Measurements from ENCODE around the gene TRIM62. TPM values are rescaled to one million over a fixed set of nuclear protein-coding genes. Genes with fewer than 3 reads are reported as not detected.
"Not testable (repeated sequence)": the region's sequence is repeated elsewhere in the genome, so short reads cannot be mapped to it uniquely, and the experiment has no call there.

Gene TRIM62
- total and polyA plus RNA-seq, 4 donors, result 0.60 to 1.3 (median 1.1) TPM

DNA sequence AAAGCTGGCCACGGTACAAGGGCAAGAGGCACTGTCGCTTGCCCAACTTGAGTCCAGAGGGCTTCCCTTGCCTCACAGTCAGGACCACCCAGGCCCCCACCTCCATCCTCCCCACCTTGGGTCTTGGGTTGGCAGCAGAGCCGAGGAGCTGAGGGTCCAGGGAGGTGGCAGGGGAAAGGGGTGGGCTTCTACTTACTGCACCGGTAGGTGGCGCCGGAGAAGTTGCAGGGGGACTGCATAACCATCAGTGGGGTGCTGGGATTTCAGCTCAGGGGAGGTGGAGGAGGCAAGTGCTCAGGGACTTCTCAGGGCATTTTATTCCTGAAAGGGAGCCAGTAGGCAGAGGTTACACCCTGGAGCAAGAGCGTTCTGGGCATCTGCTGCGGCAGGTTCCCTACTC is 44.0 kb downstream of the TRIM62 start:
- H3K27me3 ChIP-seq (ENCODE audit: control insufficient read depth in 4 of 4, insufficient read depth in 4 of 4, low read length in 3 of 4), result no peaks in the 10 kb centered on the region
- H3K4me1 ChIP-seq (ENCODE audit: control insufficient read depth in 4 of 4, insufficient read depth in 4 of 4, low read length in 3 of 4), result no peaks in the 10 kb centered on the region
- H3K4me3 ChIP-seq (ENCODE audit: low read depth in 1 of 3, low read length in 3 of 3), result no peak overlapping the region
- 68% methylated on average over 8 of the region's 8 CpGs for WGBS
- TF ChIP-seq YY1 (IDR thresholded peaks at IDR 0.05) (no peak), RAD21 (IDR thresholded peaks at IDR 0.05) (peak; percentile 10 to 65)
- TF ChIP-seq, protein P1, sequence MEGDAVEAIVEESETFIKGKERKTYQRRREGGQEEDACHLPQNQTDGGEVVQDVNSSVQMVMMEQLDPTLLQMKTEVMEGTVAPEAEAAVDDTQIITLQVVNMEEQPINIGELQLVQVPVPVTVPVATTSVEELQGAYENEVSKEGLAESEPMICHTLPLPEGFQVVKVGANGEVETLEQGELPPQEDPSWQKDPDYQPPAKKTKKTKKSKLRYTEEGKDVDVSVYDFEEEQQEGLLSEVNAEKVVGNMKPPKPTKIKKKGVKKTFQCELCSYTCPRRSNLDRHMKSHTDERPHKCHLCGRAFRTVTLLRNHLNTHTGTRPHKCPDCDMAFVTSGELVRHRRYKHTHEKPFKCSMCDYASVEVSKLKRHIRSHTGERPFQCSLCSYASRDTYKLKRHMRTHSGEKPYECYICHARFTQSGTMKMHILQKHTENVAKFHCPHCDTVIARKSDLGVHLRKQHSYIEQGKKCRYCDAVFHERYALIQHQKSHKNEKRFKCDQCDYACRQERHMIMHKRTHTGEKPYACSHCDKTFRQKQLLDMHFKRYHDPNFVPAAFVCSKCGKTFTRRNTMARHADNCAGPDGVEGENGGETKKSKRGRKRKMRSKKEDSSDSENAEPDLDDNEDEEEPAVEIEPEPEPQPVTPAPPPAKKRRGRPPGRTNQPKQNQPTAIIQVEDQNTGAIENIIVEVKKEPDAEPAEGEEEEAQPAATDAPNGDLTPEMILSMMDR (IDR thresholded peaks at IDR 0.05; ENCODE audit: low read depth, low read length, missing input control), result peak; percentile 15
- no peaks in the 10 kb centered on the region for H3K9me3 ChIP-seq (ENCODE audit: control insufficient read depth in 4 of 4, low read length in 3 of 4)
- peak; percentile 44 for DNase-seq (ENCODE audit: low spot score)
- no peaks in the 10 kb centered on the region for H3K36me3 ChIP-seq (ENCODE audit: control insufficient read depth in 4 of 4, insufficient read depth in 3 of 4, low read depth in 1 of 4, low read length in 3 of 4)
- H3K27ac ChIP-seq (ENCODE audit: low read depth in 1 of 2, low read length in 2 of 2), result no peak overlapping the region
- H3K9ac ChIP-seq (ENCODE audit: low read depth in 1 of 2, low read length in 2 of 2), result no peak overlapping the region

DNA sequence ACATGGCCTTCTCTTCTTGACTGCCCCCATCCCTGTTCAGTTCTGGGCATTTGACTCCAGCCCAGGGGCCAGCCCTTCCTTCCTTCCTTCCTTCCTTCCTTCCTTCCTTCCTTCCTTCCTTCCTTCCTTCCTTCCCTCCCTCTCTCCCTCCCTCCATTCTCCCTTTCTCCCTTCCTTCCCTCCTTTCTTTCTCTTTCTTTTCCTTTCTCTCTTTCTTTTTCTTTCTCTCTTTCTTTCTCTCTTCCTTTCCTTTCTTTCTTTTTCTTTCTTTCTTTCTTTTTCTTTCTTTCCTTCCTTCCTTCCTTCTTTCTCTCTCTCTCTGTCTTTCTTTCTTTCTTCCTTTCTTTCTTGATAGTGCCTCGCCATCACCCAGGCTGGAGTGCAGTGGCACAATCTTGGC is 45.8 kb downstream of the TRIM62 start:
- DNase-seq (ENCODE audit: low spot score); H3K27ac ChIP-seq (ENCODE audit: low read depth in 1 of 2, low read length in 2 of 2); H3K9ac ChIP-seq (ENCODE audit: low read depth in 1 of 2, low read length in 2 of 2); H3K36me3 ChIP-seq (ENCODE audit: control insufficient read depth in 4 of 4, insufficient read depth in 3 of 4, low read depth in 1 of 4, low read length in 3 of 4); H3K4me3 ChIP-seq (ENCODE audit: low read depth in 1 of 3, low read length in 3 of 3); H3K27me3 ChIP-seq (ENCODE audit: control insufficient read depth in 4 of 4, insufficient read depth in 4 of 4, low read length in 3 of 4); H3K4me1 ChIP-seq (ENCODE audit: control insufficient read depth in 4 of 4, insufficient read depth in 4 of 4, low read length in 3 of 4); H3K9me3 ChIP-seq (ENCODE audit: control insufficient read depth in 4 of 4, low read length in 3 of 4): not testable (repeated sequence)
- WGBS, result 98% methylated on average over 1 of the region's 1 CpG

DNA sequence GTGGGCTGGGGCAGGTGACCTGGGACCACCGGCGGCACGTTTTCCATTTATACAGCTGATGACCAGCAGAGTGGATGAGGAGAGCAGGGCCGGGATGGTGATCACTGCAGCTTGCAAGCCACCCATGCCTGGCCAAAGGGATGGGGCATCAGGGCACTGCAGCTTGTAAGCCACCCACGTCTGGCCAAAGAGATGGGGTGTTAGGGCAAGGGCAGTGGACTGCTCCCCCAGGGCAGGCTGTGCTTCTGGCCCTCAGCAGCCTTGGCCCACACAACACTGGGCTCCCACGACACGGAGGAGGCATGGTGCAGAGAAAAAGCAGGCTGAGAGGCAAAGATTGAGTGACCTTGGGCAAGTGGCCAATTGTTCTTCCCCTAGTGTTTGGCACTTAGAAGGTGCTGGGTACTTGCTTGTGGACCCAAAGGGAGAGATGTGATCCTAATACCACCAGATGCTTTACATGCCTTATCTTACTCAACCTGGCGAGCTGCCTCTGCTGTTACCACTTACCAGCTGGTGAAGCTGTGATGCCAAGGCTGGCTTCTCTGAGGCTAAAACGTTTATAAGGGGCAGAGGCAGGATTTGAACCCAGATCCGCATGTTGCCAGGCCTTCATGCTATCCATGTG is 48.3 kb downstream of the TRIM62 start:
- Histone ChIP-seq H3K9ac (ENCODE audit: low read depth in 1 of 2, low read length in 2 of 2) (no peak overlapping the region), H3K9me3 (ENCODE audit: control insufficient read depth in 4 of 4, low read length in 3 of 4) (no peaks in the 10 kb centered on the region), H3K27ac (ENCODE audit: low read depth in 1 of 2, low read length in 2 of 2) (no peak overlapping the region), H3K4me3 (ENCODE audit: low read depth in 1 of 3, low read length in 3 of 3) (no peak overlapping the region), H3K36me3 (ENCODE audit: control insufficient read depth in 4 of 4, insufficient read depth in 3 of 4, low read depth in 1 of 4, low read length in 3 of 4) (no peaks in the 10 kb centered on the region), H3K27me3 (ENCODE audit: control insufficient read depth in 4 of 4, insufficient read depth in 4 of 4, low read length in 3 of 4) (no peaks in the 10 kb centered on the region), H3K4me1 (ENCODE audit: control insufficient read depth in 4 of 4, insufficient read depth in 4 of 4, low read length in 3 of 4) (peaks cover under 1 to 13% (median 2%) of the 10 kb centered on the region in 4 donors)
- WGBS, result 88% methylated on average over 10 of the region's 10 CpGs
- DNase-seq (ENCODE audit: low spot score), result no peak
- TF ChIP-seq RXRA (IDR thresholded peaks at IDR 0.05) (no peak), JUND (IDR thresholded peaks at IDR 0.05) (no peak), TAF1 (conservative IDR thresholded peaks at IDR 0.05) (no peak), NR2F2 (IDR thresholded peaks at IDR 0.05) (no peak), HNF4A (conservative IDR thresholded peaks at IDR 0.05) (no peak), FOXA2 (IDR thresholded peaks at IDR 0.05) (no peak), EGR1 (IDR thresholded peaks at IDR 0.05; ENCODE audit: low read depth in 2 of 2) (no peak), YY1 (IDR thresholded peaks at IDR 0.05) (no peak)
- TF ChIP-seq, protein P2, sequence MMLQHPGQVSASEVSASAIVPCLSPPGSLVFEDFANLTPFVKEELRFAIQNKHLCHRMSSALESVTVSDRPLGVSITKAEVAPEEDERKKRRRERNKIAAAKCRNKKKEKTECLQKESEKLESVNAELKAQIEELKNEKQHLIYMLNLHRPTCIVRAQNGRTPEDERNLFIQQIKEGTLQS (IDR thresholded peaks at IDR 0.05), result no peak
- TF ChIP-seq, protein P1 (IDR thresholded peaks at IDR 0.05; ENCODE audit: low read depth, low read length, missing input control), result no peak
- TF ChIP-seq, protein P3, sequence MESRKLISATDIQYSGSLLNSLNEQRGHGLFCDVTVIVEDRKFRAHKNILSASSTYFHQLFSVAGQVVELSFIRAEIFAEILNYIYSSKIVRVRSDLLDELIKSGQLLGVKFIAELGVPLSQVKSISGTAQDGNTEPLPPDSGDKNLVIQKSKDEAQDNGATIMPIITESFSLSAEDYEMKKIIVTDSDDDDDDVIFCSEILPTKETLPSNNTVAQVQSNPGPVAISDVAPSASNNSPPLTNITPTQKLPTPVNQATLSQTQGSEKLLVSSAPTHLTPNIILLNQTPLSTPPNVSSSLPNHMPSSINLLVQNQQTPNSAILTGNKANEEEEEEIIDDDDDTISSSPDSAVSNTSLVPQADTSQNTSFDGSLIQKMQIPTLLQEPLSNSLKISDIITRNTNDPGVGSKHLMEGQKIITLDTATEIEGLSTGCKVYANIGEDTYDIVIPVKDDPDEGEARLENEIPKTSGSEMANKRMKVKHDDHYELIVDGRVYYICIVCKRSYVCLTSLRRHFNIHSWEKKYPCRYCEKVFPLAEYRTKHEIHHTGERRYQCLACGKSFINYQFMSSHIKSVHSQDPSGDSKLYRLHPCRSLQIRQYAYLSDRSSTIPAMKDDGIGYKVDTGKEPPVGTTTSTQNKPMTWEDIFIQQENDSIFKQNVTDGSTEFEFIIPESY (IDR thresholded peaks at IDR 0.05), result no peak
- TF ChIP-seq, protein P4, sequence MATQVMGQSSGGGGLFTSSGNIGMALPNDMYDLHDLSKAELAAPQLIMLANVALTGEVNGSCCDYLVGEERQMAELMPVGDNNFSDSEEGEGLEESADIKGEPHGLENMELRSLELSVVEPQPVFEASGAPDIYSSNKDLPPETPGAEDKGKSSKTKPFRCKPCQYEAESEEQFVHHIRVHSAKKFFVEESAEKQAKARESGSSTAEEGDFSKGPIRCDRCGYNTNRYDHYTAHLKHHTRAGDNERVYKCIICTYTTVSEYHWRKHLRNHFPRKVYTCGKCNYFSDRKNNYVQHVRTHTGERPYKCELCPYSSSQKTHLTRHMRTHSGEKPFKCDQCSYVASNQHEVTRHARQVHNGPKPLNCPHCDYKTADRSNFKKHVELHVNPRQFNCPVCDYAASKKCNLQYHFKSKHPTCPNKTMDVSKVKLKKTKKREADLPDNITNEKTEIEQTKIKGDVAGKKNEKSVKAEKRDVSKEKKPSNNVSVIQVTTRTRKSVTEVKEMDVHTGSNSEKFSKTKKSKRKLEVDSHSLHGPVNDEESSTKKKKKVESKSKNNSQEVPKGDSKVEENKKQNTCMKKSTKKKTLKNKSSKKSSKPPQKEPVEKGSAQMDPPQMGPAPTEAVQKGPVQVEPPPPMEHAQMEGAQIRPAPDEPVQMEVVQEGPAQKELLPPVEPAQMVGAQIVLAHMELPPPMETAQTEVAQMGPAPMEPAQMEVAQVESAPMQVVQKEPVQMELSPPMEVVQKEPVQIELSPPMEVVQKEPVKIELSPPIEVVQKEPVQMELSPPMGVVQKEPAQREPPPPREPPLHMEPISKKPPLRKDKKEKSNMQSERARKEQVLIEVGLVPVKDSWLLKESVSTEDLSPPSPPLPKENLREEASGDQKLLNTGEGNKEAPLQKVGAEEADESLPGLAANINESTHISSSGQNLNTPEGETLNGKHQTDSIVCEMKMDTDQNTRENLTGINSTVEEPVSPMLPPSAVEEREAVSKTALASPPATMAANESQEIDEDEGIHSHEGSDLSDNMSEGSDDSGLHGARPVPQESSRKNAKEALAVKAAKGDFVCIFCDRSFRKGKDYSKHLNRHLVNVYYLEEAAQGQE (IDR thresholded peaks at IDR 0.05), result no peak
- TF ChIP-seq, protein P5, sequence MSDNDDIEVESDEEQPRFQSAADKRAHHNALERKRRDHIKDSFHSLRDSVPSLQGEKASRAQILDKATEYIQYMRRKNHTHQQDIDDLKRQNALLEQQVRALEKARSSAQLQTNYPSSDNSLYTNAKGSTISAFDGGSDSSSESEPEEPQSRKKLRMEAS (IDR thresholded peaks at IDR 0.05), result no peak
